Activated naive CD8-positive, alpha-beta T cell (primary cell): ENCODE results near the gene TWF2.
"Not testable (repeated sequence)": the region's sequence is repeated elsewhere in the genome, so short reads cannot be mapped to it uniquely, and the experiment has no call there.

ENCODE experiments used
- H3K27ac Mint-ChIP-seq: one replicate; pipeline ENCODE4 v1.8.0; 2021; ENCODE audit warnings: mixed read lengths
- H3K27me3 Mint-ChIP-seq: one replicate; pipeline ENCODE4 v1.8.0; 2021; ENCODE audit warnings: mixed read lengths
- H3K36me3 Mint-ChIP-seq: one replicate; pipeline ENCODE4 v1.8.0; 2021; ENCODE audit warnings: mixed read lengths
- H3K4me1 Mint-ChIP-seq: one replicate; pipeline ENCODE4 v1.8.0; 2021; ENCODE audit warnings: low read depth, mixed read lengths
- H3K4me3 Mint-ChIP-seq: one replicate; pipeline ENCODE4 v1.8.0; 2021; ENCODE audit warnings: mild to moderate bottlenecking, mixed read lengths
- H3K9me3 Mint-ChIP-seq: one replicate; pipeline ENCODE4 v1.8.0; 2021; ENCODE audit warnings: low read depth, mixed read lengths

Gene TWF2

DNA sequence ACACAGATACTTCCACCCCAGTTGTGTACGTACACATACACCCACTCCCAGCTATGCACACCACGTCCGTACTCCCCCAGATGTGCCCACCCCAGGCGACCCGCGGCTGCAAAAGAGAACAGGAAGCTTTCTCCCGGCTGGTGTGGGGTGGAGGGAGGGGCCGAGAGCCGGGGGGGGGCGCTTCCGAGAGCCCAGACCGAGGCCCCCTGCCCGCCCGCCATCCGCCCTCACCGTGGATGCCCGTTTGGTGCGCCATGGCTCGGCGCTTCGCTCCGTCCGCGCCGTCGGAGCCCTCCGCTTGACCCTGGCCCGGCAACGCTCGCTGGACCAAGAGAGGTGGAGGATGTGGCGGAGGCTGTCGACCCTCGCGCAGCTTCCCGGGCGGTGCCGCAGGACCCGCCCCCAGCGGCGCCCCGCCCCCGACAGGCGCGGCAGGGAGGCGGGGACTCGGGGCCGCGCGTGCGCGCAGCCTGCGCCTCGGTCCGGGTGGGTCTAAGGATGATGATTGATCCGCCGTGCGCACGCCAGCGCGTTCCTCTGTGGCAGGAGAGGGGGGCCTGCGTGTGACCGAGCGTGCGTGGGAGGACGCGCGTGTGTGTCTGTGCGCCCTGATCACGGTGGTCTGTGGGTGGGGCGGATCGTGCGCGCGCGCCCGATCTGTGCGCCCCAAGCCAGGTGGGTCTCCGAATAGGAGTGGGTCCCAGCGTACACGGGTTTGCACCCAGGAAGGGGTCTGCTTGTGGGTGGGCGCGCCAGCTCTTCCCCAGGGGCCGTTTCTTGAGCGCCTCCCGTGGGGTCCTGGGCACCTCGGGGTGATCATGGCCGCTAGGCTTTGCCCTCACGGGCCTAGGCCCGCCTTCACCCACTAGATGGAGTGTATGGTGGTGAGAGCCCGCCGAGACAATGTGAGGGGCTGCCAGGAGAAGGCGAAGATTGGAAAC is at the start of gene TWF2:
TWF2 (minus strand) TSS at position 398 of the 941 bp plus-strand sequence; CDS start at position 256, 142 bp downstream.
- H3K27me3 Mint-ChIP-seq, result no peaks in the 10 kb centered on the region
- no peaks in the 10 kb centered on the region for H3K36me3 Mint-ChIP-seq
- H3K27ac Mint-ChIP-seq, result peak within 1 kb of the TSS; percentile 95
- H3K4me1 Mint-ChIP-seq, result peaks cover 76% of the 10 kb centered on the region
- peak within 1 kb of the TSS; percentile 99 for H3K4me3 Mint-ChIP-seq
- no peaks in the 10 kb centered on the region for H3K9me3 Mint-ChIP-seq

DNA sequence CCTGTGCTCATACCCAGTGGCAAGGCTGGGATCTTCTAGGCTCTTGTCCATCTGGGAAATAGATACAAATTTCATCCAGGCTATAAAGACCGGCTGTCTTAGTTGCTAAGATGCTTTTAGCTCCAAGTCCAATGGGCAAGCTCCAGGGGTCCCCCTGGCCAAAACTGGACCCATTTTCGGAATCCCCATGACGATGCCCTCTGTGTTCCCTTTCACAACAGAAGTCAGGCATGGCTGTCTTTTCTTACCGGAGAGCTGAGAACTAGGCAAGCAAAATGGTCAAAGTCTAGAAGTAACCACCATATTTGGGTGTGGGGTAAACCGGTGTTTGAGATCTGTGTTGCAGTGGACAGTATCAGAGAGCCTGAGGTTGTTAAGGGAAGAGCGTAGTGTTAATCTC is 49.7 kb upstream of the TWF2 start:
- Mint-ChIP-seq H3K4me1 (peaks cover 41% of the 10 kb centered on the region), H3K27me3 (no peaks in the 10 kb centered on the region), H3K36me3 (peaks cover 6% of the 10 kb centered on the region), H3K4me3 (peak overlapping the region; percentile 99), H3K27ac (peak overlapping the region; percentile 100), H3K9me3 (no peaks in the 10 kb centered on the region)

DNA sequence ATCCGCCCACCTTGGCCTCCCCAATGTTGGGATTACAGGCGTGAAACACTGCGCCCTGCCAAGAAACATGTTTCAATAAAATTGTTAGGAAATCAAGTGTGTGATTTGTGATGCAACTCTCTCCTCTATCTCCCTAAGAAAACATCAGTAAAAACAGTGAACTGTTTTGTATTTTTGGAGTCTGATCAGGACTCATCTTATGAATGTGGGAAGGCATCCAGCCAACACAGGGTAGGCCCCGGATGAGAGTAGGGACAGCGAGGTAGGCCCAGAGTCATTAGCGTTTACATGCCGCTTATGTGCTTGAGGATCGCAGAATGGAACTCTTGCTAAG is 47.8 kb upstream of the TWF2 start:
- H3K4me1 Mint-ChIP-seq, result peaks cover 58% of the 10 kb centered on the region
- H3K27ac Mint-ChIP-seq, result peak overlapping the region; percentile 100
- H3K27me3 Mint-ChIP-seq, result no peaks in the 10 kb centered on the region
- peak overlapping the region; percentile 99 for H3K4me3 Mint-ChIP-seq
- no peaks in the 10 kb centered on the region for H3K9me3 Mint-ChIP-seq
- peaks cover 6% of the 10 kb centered on the region for H3K36me3 Mint-ChIP-seq

DNA sequence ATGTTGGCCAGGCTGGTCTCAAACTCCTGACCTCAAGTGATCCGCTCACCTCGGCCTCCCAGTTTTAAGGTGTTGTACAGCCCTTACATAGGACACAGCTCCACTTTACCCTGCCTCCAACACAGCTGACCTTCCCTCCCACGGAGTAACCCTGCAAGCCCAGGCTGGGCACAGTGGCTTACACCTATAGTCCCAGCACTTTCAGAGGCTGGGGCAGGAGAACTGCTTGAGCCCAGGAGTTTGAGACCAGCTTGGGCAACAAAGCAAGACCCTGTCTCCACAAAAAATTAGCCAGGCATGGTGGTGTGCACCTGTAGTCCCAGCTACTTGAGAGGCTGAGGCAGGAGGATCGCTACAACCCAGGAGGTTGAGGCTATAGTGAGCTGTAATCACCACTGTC is 45.1 kb upstream of the TWF2 start:
- peaks cover 70% of the 10 kb centered on the region for H3K4me1 Mint-ChIP-seq
- not testable (repeated sequence) for H3K36me3 Mint-ChIP-seq, H3K4me3 Mint-ChIP-seq, H3K9me3 Mint-ChIP-seq, H3K27me3 Mint-ChIP-seq
- H3K27ac Mint-ChIP-seq, result peak overlapping the region; percentile 72

DNA sequence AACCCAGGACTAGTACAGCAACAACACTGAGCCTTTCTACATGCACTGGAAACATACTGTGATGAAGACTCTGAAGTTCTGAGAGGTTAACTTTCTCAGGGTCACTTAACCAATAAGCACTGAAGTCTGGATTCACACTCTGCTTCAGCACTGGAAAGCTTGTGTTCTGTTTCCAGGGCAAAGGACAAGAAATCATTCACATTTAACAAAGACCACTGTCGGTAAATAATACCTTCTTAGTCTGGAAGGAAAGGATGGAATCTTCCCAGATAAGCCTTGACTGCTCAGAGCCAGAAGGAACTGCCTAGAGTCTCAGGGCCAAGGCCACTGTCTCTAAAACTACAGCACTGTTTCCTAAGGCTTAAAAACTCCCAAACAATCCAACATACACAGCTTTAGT is 44.3 kb upstream of the TWF2 start:
- Mint-ChIP-seq H3K4me1 (peaks cover 66% of the 10 kb centered on the region), H3K9me3 (no peaks in the 10 kb centered on the region), H3K36me3 (peaks cover 3% of the 10 kb centered on the region), H3K27me3 (no peaks in the 10 kb centered on the region), H3K4me3 (peak overlapping the region; percentile 38), H3K27ac (peak overlapping the region; percentile 88)

DNA sequence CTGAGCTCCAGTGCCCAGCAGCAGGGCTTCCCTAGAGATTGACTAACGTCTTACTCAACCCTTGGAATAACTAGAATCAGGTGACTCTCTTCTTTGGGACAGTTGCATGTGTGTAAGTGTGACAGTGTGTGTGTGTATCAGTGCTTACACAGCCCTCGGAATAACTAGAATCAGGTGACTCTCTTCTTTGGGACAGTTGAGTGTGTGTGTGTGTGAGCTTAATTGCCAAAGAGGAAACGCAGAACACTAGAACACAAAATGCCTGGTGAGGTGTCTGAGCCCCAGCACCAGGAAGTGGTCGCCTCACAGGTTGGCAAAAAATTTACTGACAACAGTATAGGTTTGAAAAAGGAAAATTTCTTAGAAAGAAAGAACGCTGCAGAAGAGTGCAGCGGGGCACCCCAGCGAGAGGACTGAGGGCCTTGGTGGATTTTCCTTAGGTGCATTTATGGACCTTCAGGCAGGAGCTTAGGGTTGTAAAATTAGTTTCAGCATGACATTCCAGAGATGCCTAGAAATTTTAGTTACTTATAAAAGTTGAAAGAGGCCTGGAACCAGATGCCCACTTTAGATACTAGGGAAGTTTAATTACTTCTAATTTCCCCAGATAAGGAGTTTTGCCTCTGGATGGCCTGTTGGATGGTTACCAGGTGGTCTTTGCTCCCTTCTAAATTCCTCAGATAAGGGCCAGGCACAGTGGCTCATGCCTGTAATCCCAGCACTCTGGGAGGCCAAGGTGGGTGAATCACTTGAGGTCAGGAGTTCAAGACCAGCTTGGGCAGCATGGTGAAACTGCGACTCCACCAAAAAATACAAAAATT is 43.2 kb upstream of the TWF2 start:
- H3K27ac Mint-ChIP-seq, result peak overlapping the region; percentile 92
- peaks cover 66% of the 10 kb centered on the region for H3K4me1 Mint-ChIP-seq
- H3K36me3 Mint-ChIP-seq, result peaks cover 7% of the 10 kb centered on the region
- peak overlapping the region; percentile 68 for H3K4me3 Mint-ChIP-seq
- H3K9me3 Mint-ChIP-seq, result no peaks in the 10 kb centered on the region
- no peaks in the 10 kb centered on the region for H3K27me3 Mint-ChIP-seq

DNA sequence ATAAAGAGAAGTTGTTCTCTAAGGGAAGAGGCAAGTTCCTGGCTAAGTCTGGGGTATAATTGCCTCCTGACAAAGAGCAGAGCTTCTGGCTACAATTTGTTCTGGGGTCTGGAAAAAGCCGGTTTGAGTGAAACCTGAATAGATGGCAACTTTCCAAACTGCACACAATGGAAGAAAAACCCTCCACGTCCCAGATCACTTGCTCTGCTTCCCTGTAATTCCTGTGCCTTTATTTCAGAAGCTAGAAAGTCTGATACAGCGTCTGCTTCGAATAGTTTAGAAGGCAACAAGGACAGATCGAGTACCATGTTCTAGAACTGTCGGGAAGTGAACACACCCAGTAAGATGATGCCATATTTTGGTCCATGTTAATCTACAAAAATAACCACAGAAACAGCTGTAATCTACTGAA is 41.1 kb upstream of the TWF2 start:
- Mint-ChIP-seq H3K4me3 (peak overlapping the region; percentile 95), H3K27ac (peak overlapping the region; percentile 99), H3K9me3 (no peaks in the 10 kb centered on the region), H3K4me1 (peaks cover 67% of the 10 kb centered on the region), H3K36me3 (peaks cover 9% of the 10 kb centered on the region), H3K27me3 (no peaks in the 10 kb centered on the region)

DNA sequence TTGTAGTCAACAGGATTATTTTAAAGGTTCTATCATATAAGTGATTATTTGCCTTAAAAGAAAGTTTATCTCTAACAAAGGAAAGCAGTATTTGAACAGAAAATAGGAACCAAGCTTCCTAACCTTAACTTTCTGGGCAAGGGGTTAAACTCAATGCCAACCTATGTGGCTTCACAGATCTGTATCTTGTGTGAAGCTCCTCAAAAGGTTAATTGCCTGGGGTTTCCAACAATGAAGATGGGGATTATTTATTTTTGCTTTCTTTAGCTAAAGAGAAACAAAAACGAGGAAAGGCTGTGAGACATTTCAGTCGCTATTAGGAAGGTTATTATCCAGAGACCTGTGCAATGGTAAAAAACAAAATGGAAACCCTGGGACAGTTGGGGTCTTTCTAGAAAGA is 40.6 kb upstream of the TWF2 start:
- Mint-ChIP-seq H3K36me3 (peaks cover 9% of the 10 kb centered on the region), H3K9me3 (no peaks in the 10 kb centered on the region), H3K4me3 (peak overlapping the region; percentile 95), H3K27ac (peak overlapping the region; percentile 99), H3K27me3 (no peaks in the 10 kb centered on the region), H3K4me1 (peaks cover 65% of the 10 kb centered on the region)

DNA sequence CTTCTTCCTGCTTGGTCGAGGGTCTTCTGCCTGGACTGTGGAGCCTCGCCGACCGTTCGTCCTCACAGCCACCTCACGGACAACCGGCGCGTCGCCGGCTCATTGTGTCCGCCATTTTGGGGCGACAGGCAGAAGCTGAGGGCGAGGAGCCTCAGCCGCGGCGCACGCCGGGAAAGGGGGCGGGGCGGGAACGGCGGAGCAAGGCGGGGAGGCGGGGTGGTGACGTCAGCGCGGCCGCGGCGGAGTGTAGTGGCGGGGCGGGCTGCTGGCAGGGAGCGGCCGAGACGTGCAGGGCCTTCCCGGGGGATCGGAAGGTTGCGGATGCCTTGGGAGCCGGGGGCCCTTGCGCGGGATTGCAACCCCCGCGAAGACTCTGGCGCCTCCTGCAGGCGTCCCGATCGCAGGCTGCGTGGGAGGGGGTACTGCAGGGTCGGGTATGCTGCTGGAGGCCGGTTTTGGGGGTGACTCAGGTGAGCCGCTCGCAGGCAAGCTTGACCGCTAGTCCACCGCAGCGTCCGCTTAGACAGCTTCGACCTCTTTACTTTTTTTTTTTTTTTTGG is 39.6 kb upstream of the TWF2 start, which contains the start of gene WDR82:
WDR82 (minus strand) TSS at position 140 of the 560 bp plus-strand sequence. CDS start 288 bp downstream, outside the sequence.
- Mint-ChIP-seq H3K9me3 (no peaks in the 10 kb centered on the region), H3K27ac (peak within 1 kb of the TSS; percentile 100), H3K27me3 (no peaks in the 10 kb centered on the region), H3K36me3 (peaks cover 9% of the 10 kb centered on the region), H3K4me3 (peak within 1 kb of the TSS; percentile 99), H3K4me1 (peaks cover 68% of the 10 kb centered on the region)

DNA sequence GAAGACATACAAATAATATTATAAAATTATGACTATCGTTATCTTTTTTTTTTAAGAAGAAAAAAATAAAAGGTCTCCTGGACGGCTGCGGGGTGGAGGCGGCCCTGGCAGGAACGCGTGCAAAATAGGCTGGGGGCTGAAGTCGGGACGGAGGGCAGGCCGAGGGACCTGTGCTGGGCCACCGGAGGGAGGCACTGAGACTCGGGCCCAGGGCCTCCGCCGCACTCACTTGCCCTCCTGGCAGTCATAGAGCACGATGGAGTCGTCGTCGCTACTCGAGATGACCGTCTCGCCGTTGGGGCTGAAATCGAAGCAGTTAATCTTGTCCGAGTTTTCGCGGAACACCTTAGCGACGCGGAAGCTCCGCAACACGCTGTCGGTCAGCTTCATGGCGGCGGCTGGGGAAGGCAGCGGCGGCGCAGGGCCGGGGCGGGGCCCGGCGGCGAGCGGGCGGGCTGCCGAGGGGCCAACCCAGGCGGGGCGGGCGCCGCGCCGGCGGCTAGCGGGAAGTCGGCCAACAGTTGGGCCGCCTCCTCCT is 39.1 kb upstream of the TWF2 start:
- H3K9me3 Mint-ChIP-seq, result no peaks in the 10 kb centered on the region
- H3K27ac Mint-ChIP-seq, result peak overlapping the region; percentile 100
- peaks cover 68% of the 10 kb centered on the region for H3K4me1 Mint-ChIP-seq
- H3K4me3 Mint-ChIP-seq, result peak overlapping the region; percentile 99
- H3K36me3 Mint-ChIP-seq, result peaks cover 9% of the 10 kb centered on the region
- H3K27me3 Mint-ChIP-seq, result no peaks in the 10 kb centered on the region

DNA sequence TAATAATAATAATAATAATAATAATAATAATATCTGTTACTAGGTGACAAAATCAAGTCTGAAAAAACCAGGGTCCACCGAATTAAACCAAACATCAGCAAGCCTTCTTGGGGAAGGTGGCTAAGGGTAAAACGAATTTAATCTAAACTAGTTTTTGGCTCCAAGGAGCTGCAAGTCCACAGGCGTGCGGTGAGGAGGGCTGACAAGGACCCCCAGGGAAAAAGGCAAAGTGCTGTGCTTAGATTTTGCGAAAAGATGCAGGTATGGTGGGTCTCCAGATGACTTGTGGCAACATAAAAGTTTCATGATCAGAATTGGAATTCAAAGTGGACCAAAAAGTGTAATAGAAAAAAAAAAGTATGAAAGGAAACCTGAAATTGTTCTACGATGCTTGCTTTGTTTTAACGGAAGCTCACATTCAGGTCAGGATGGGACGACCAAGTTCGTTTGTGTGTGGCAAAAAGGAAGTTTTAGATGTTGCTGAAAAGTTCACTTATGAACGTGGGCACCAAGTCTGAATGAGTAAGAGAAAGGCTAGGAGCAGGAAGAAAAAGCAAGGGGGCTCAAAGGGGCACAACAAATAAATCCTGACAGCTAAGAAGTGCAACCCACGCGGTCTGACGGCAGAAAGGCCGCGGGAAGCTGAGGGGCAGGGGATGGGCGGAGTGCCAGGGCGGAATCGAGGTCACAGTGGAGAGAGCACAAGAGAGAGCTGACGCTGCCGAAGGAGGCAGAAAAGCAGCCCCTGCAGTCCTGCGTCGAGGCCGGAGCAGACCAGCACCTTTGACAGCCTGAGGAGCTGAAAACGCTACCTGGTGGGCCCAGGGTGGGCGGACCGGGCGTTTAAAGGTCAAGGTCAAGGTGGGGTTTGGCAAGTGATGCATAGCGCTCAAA is 38.4 kb upstream of the TWF2 start:
- Mint-ChIP-seq H3K9me3 (no peaks in the 10 kb centered on the region), H3K4me1 (peaks cover 68% of the 10 kb centered on the region), H3K27ac (peak overlapping the region; percentile 100), H3K27me3 (no peaks in the 10 kb centered on the region), H3K4me3 (peak overlapping the region; percentile 99), H3K36me3 (peaks cover 11% of the 10 kb centered on the region)

DNA sequence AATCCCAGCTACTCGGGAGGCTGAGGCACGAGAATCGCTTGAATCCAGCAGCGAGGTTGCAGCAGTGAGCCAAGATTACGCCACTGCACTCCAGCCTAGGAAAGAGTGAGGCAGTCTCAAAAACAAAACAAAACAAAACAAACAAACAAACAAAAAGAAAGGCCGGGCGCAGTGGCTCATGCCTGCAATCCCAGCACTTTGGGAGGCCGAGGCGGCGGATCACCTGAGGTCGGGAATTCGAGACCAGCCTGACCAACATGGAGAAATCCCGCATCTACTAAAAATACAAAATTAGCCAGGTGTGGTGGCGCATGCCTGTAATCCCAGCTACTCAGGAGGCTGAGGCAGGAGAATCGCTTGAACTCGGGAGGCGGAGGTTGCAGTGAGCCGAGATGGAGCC is 35.8 kb upstream of the TWF2 start:
- peaks cover 70% of the 10 kb centered on the region for H3K4me1 Mint-ChIP-seq
- not testable (repeated sequence) for H3K9me3 Mint-ChIP-seq, H3K27me3 Mint-ChIP-seq
- H3K4me3 Mint-ChIP-seq, result peak overlapping the region; percentile 99
- H3K36me3 Mint-ChIP-seq, result peaks cover 18% of the 10 kb centered on the region
- H3K27ac Mint-ChIP-seq, result peak overlapping the region; percentile 100

DNA sequence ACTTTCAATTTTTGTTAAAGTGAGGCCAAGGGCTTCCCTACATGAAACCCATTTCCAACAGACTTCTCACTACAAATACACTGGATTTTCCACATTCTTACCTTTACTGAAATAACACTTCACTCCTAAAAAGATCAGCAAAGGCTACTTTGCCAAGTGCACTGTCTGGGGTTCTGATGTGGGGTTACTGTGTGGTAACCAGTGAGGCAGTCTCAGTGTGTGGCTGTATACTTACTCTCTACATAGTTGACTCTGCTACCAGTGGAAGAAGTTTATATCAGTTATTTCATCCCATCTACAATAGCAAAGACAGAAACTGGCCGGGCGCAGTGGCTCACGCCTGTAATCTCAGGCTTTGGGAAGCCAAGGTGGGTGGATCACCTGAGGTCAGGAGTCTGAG is 33.9 kb upstream of the TWF2 start:
- Mint-ChIP-seq H3K36me3 (peaks cover 24% of the 10 kb centered on the region), H3K9me3 (no peaks in the 10 kb centered on the region), H3K4me3 (peak overlapping the region; percentile 99), H3K27ac (peak overlapping the region; percentile 100), H3K4me1 (peaks cover 80% of the 10 kb centered on the region), H3K27me3 (no peaks in the 10 kb centered on the region)

DNA sequence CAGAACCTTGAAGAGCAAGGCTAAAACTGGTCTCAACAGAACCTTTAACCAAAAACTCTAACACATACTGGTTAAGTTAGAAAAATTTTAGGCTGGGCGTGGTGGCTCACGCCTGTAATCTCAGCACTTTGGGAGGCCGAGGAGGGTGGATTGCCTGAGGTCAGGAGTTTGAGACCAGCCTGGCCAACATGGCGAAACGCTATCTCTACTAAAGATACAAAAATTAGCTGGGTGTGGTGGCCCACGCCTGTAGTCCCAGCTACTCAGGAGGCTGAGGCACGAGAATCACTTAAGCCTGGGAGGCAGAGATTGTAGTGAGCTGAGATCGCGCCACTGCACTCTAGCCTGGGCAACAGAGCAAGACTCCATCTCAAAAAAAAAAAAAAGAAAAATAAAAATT is 33.2 kb upstream of the TWF2 start:
- not testable (repeated sequence) for H3K27me3 Mint-ChIP-seq, H3K9me3 Mint-ChIP-seq
- Mint-ChIP-seq H3K4me1 (peaks cover 86% of the 10 kb centered on the region), H3K36me3 (peaks cover 26% of the 10 kb centered on the region), H3K27ac (peak overlapping the region; percentile 96), H3K4me3 (peak overlapping the region; percentile 99)
